Endometrium (tissue), 2 donors: ENCODE results near the gene COL4A1.

Experiments used
- FAIRE-seq: peaks from 2 replicates; lab custom pipeline; 2012; peaks lifted over from hg19 to GRCh38; lab: Jason Lieb, UNC
- donor health status: control.
- donor health status: control.

The COL4A1 gene

GRCh38 chr13:110306960-110307766 is at the start of gene COL4A1, which contains the start of gene COL4A2:
COL4A1 (minus strand) TSS chr13:110307157; CDS start chr13:110307027, 130 bp downstream.
COL4A2 (plus strand) TSS chr13:110307284; CDS start chr13:110307904, 620 bp downstream.
- FAIRE-seq: no peak

- FAIRE-seq: no peak
Measured at GRCh38 chr13:110356362-110356761, 49.4 kb upstream of the COL4A1 start.

- FAIRE-seq: no peak
Measured at GRCh38 chr13:110354715-110355473, 47.9 kb upstream of the COL4A1 start.

- no peak for FAIRE-seq
Measured at GRCh38 chr13:110354123-110354627, 47.2 kb upstream of the COL4A1 start.

- FAIRE-seq: no peak
Measured at GRCh38 chr13:110353339-110353977, 46.5 kb upstream of the COL4A1 start.

- FAIRE-seq: no peak
Measured at GRCh38 chr13:110352735-110353134, 45.8 kb upstream of the COL4A1 start.

GRCh38 chr13:110351636-110352420 is 44.9 kb upstream of the COL4A1 start:
- no peak for FAIRE-seq

- FAIRE-seq: no peak
Measured at GRCh38 chr13:110350509-110350908, 43.6 kb upstream of the COL4A1 start.

GRCh38 chr13:110350049-110350448 is 43.1 kb upstream of the COL4A1 start:
- FAIRE-seq: no peak

- no peak for FAIRE-seq
Measured at GRCh38 chr13:110349239-110349638, 42.3 kb upstream of the COL4A1 start.

- FAIRE-seq: no peak
Measured at GRCh38 chr13:110348309-110349105, 41.5 kb upstream of the COL4A1 start.

- no peak for FAIRE-seq
Measured at GRCh38 chr13:110347535-110348308, 40.8 kb upstream of the COL4A1 start.

- FAIRE-seq: no peak
Measured at GRCh38 chr13:110347088-110347487, 40.1 kb upstream of the COL4A1 start.

GRCh38 chr13:110346661-110347067 is 39.7 kb upstream of the COL4A1 start:
- no peak for FAIRE-seq

GRCh38 chr13:110345701-110346100 is 38.7 kb upstream of the COL4A1 start:
- no peak for FAIRE-seq

- no peak for FAIRE-seq
Measured at GRCh38 chr13:110345266-110345665, 38.3 kb upstream of the COL4A1 start.

GRCh38 chr13:110344320-110344719 is 37.4 kb upstream of the COL4A1 start:
- no peak for FAIRE-seq

GRCh38 chr13:110343241-110343865 is 36.4 kb upstream of the COL4A1 start:
- no peak for FAIRE-seq

GRCh38 chr13:110342474-110342873 is 35.5 kb upstream of the COL4A1 start:
- FAIRE-seq: no peak
